Thyroid gland (tissue), 4 donors: ENCODE measurements around the gene ADCY3. TPM values are rescaled to one million over a fixed set of nuclear protein-coding genes. Genes with fewer than 3 reads are reported as not detected.
"Not testable (repeated sequence)": the region's sequence is repeated elsewhere in the genome, so short reads cannot be mapped to it uniquely, and the experiment has no call there.

Source experiments
- DNase-seq, 2 donors: peaks; one replicate each; pipeline ENCODE4 v3.0.0-alpha.2; 2019
- H3K27ac ChIP-seq, 3 donors: fragments of 200-600 bp; sonication (generic); 1 replicate in 2 of 3; 2 replicates in 1 of 3; pipeline ENCODE4 v1.5.1; 2016 to 2019; ENCODE audit warnings: mild to moderate bottlenecking in 1 of 3, moderate library complexity in 1 of 3
- H3K27me3 ChIP-seq: fragments of 200-600 bp; sonication (generic); one replicate; pipeline ENCODE4 v1.5.1; 2019
- H3K36me3 ChIP-seq, 2 donors: fragments of 200-600 bp; sonication (generic); one replicate each; pipeline ENCODE4 v1.5.1; 2016 to 2019
- H3K4me1 ChIP-seq, 2 donors: fragments of 200-600 bp; sonication (generic); one replicate each; pipeline ENCODE4 v1.5.1; 2017 to 2019
- H3K4me3 ChIP-seq, 3 donors: fragments of 200-600 bp; sonication (generic); replicated peaks in 1 of 3; 1 replicate in 2 of 3; 2 replicates in 1 of 3; pipeline ENCODE4 v1.5.1; 2016; ENCODE audit warnings: mild to moderate bottlenecking in 1 of 3
- H3K9me3 ChIP-seq: fragments of 200-600 bp; sonication (generic); one replicate; pipeline ENCODE4 v1.5.1; 2017
- CTCF ChIP-seq, 6 experiments: fragments of 200-600 bp in 3 of 6; fragments of 450-650 bp in 3 of 6; sonication (generic) in 3 of 6; IDR thresholded peaks; one replicate each; pipeline ENCODE4 v1.5.1; 2016 to 2019; ENCODE audit warnings: antibody characterized with exemption in 6 of 6, mild to moderate bottlenecking in 2 of 6, inconsistent platforms in 1 of 6, moderate library complexity in 1 of 6
- POLR2A ChIP-seq, 2 donors: fragments of 450-650 bp; IDR thresholded peaks; one replicate each; pipeline ENCODE4 v1.6.1; 2017; ENCODE audit warnings: antibody characterized with exemption in 2 of 2, mild to moderate bottlenecking in 2 of 2, moderate library complexity in 1 of 2
- WGBS, 2 donors: methylation state at CpG; one replicate each; pipeline ENCODE4 v1.1.5; 2017; 5-methylcytosine and 5-hydroxymethylcytosine counted together
- intact Hi-C: fragments of 100-400 bp; cut with DNase I; formaldehyde crosslinking; loops from one replicate; pipeline ENCODE4 v1.15.1; 2023
- total RNA-seq, 4 donors: library from RNA; depleted of rRNA; stranded (reverse); fragments of >200 nt; gene quantifications; one replicate each; pipeline ENCODE4 v1.2.3, GENCODE V29; 2016

The ADCY3 gene
- total RNA-seq, 4 donors from 2014 or later: 17.5 to 38.7 (median 29.2) TPM

GRCh38 chr2:24814516-24814915 lies 105.5 kb downstream of the ADCY3 start:
- H3K27ac ChIP-seq: no peak overlapping the region
- no peak overlapping the region for H3K4me3 ChIP-seq
- TF ChIP-seq POLR2A (IDR thresholded peaks at IDR 0.05) (no peak), CTCF (IDR thresholded peaks at IDR 0.05) (no peak)
- H3K9me3 ChIP-seq: no peaks in the 10 kb centered on the region
- H3K36me3 ChIP-seq: peaks cover 0 to 2% of the 10 kb centered on the region in 2 donors
- DNase-seq: no peak
- intact Hi-C loops: no loop called here
- H3K27me3 ChIP-seq: no peaks in the 10 kb centered on the region
- WGBS, 2 donors: 91 to 96% methylated on average over 4 of the region's 4 CpGs
- no peaks in the 10 kb centered on the region for H3K4me1 ChIP-seq

GRCh38 chr2:24813691-24814137 lies 106.3 kb downstream of the ADCY3 start:
- no peak overlapping the region for H3K4me3 ChIP-seq
- no peaks in the 10 kb centered on the region for H3K36me3 ChIP-seq
- no peak for TF ChIP-seq POLR2A (IDR thresholded peaks at IDR 0.05)
- TF ChIP-seq CTCF (IDR thresholded peaks at IDR 0.05): no peak
- intact Hi-C loops: no loop called here
- no peaks in the 10 kb centered on the region for H3K4me1 ChIP-seq
- H3K9me3 ChIP-seq: no peaks in the 10 kb centered on the region
- no peaks in the 10 kb centered on the region for H3K27me3 ChIP-seq
- no peak overlapping the region for H3K27ac ChIP-seq
- no peak for DNase-seq
- 94 to 100% methylated on average over 4 of the region's 4 CpGs for whole genome bisulfite sequencing, 2 donors

GRCh38 chr2:24809316-24810007 lies 110.6 kb downstream of the ADCY3 start:
- Histone ChIP-seq H3K4me1 (no peaks in the 10 kb centered on the region), H3K27ac (no peak overlapping the region), H3K9me3 (no peaks in the 10 kb centered on the region), H3K27me3 (no peaks in the 10 kb centered on the region), H3K36me3 (no peaks in the 10 kb centered on the region), H3K4me3 (no peak overlapping the region)
- no peak for DNase-seq
- intact Hi-C loops: no loop called here
- TF ChIP-seq POLR2A (IDR thresholded peaks at IDR 0.05): no peak
- no peak for TF ChIP-seq CTCF (IDR thresholded peaks at IDR 0.05)
- WGBS, 2 donors: 90 to 94% methylated on average over 4 of the region's 4 CpGs

GRCh38 chr2:24806661-24807036 lies 113.4 kb downstream of the ADCY3 start:
- DNase-seq: no peak
- Histone ChIP-seq H3K27me3 (no peaks in the 10 kb centered on the region), H3K36me3 (no peaks in the 10 kb centered on the region), H3K4me3 (no peak overlapping the region), H3K9me3 (no peaks in the 10 kb centered on the region), H3K27ac (no peak overlapping the region), H3K4me1 (no peaks in the 10 kb centered on the region)
- TF ChIP-seq CTCF (IDR thresholded peaks at IDR 0.05) (no peak), POLR2A (IDR thresholded peaks at IDR 0.05) (no peak)
- intact Hi-C loops: no loop called here

- H3K36me3 ChIP-seq, H3K9me3 ChIP-seq, H3K4me1 ChIP-seq, intact Hi-C loops, H3K27me3 ChIP-seq, H3K27ac ChIP-seq, H3K4me3 ChIP-seq, DNase-seq: not testable (repeated sequence)
- WGBS, 2 donors: 98 to 99% methylated on average over 11 to 24 of the region's 25 CpGs
Observed at GRCh38 chr2:24805811-24806660, 114.0 kb downstream of the ADCY3 start.

- H3K4me1 ChIP-seq, H3K36me3 ChIP-seq, H3K9me3 ChIP-seq, DNase-seq, intact Hi-C loops, H3K27me3 ChIP-seq, H3K27ac ChIP-seq, H3K4me3 ChIP-seq: not testable (repeated sequence)
- 92 to 99% methylated on average over 5 of the region's 5 CpGs for WGBS, 2 donors
Observed at GRCh38 chr2:24800487-24800886, 119.5 kb downstream of the ADCY3 start.
